ENCODE measurements around the gene NCAM2. TPM values are rescaled to one million over a fixed set of nuclear protein-coding genes. Genes with fewer than 3 reads are reported as not detected.

Gene NCAM2
- polyA plus RNA-seq, 1 donor from 2014 or later, result 9.8 TPM

DNA sequence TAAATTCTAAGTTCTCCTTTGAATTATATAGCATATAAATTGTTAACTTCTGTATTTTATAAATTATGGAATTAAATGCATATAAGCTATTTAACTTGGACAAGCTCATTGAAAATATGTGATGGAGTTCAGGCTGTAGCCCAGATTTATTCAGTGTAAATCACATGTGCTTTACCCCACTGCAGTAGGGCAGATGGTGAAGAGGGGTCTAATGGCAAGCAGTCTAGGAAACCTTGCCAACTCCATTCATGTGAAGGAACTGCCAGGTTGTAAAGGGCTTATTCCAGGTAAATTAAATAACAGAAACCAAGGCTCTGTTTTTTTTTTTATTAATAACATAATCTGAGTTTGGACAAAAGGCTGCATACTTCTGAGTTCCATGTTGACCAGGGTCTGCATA, 243.2 kb downstream of the NCAM2 start:
- H2AFZ ChIP-seq (ENCODE audit: low read depth, low read length), result no peak overlapping the region
- no peaks in the 10 kb centered on the region for H4K20me1 ChIP-seq (ENCODE audit: insufficient read depth)
- TF ChIP-seq EZH2 (IDR thresholded peaks at IDR 0.05; ENCODE audit: borderline replicate concordance, insufficient read depth, low read length, poor library complexity, severe bottlenecking) (no peak), POLR2AphosphoS5 (IDR thresholded peaks at IDR 0.05) (no peak), RAD21 (conservative IDR thresholded peaks at IDR 0.05) (no peak), REST (IDR thresholded peaks at IDR 0.05; ENCODE audit: borderline replicate concordance) (no peak), SMC3 (conservative IDR thresholded peaks at IDR 0.05; ENCODE audit: poor library complexity) (no peak), EP300 (conservative IDR thresholded peaks at IDR 0.05; ENCODE audit: poor library complexity, severe bottlenecking) (no peak), TAF1 (IDR thresholded peaks at IDR 0.05; ENCODE audit: low read depth) (no peak), CTCF (IDR thresholded peaks at IDR 0.05; ENCODE audit: poor library complexity, severe bottlenecking) (no peak), MXI1 (conservative IDR thresholded peaks at IDR 0.05; ENCODE audit: poor library complexity, severe bottlenecking) (no peak)
- no peaks in the 10 kb centered on the region for H3F3A ChIP-seq (ENCODE audit: insufficient read depth, low read length, poor library complexity, severe bottlenecking)
- H3K9ac ChIP-seq (ENCODE audit: low read length), result no peak overlapping the region
- H3K27ac ChIP-seq (ENCODE audit: low read length), result no peak overlapping the region
- no peaks in the 10 kb centered on the region for H3K36me3 ChIP-seq (ENCODE audit: insufficient read depth, low read length)
- no peaks in the 10 kb centered on the region for H3K27me3 ChIP-seq (ENCODE audit: insufficient read depth, low read depth, low read length)
- H3K9me2 ChIP-seq (ENCODE audit: insufficient read depth, low read length), result no peaks in the 10 kb centered on the region
- no peaks in the 10 kb centered on the region for H3K9me3 ChIP-seq (ENCODE audit: low read length)
- H3K79me2 ChIP-seq (replicated peaks; ENCODE audit: insufficient read depth, low read length), result no peaks in the 10 kb centered on the region
- H3K4me2 ChIP-seq (ENCODE audit: low read length), result no peak overlapping the region
- no peak overlapping the region for H3K4me3 ChIP-seq (ENCODE audit: low read length)

DNA sequence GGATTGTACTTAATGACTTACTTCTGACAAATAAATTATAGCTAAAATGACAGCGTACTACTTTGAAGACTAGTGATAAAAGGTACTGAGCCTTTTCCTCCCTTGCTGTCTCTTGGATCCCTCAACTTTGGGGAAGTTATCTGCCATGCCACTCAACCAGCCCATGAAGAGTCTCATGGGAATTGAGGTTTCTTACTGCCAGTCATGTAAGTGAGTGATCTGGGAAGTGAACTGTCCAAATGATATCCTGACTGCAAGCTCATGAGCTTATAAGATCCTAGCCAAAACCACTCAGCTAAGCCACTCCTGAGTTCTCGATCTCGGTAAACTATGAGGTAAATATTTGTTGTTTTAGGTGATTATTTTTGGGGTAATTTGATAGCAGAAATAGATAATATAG, 247.8 kb downstream of the NCAM2 start:
- H3K4me3 ChIP-seq (ENCODE audit: low read length), result no peak overlapping the region
- no peak overlapping the region for H3K27ac ChIP-seq (ENCODE audit: low read length)
- H3K36me3 ChIP-seq (ENCODE audit: insufficient read depth, low read length), result no peaks in the 10 kb centered on the region
- no peaks in the 10 kb centered on the region for H3K27me3 ChIP-seq (ENCODE audit: insufficient read depth, low read depth, low read length)
- H3K9me2 ChIP-seq (ENCODE audit: insufficient read depth, low read length), result no peaks in the 10 kb centered on the region
- no peaks in the 10 kb centered on the region for H3K9me3 ChIP-seq (ENCODE audit: low read length)
- no peaks in the 10 kb centered on the region for H3F3A ChIP-seq (ENCODE audit: insufficient read depth, low read length, poor library complexity, severe bottlenecking)
- H3K9ac ChIP-seq (ENCODE audit: low read length), result no peak overlapping the region
- H2AFZ ChIP-seq (ENCODE audit: low read depth, low read length), result no peak overlapping the region
- TF ChIP-seq MXI1 (conservative IDR thresholded peaks at IDR 0.05; ENCODE audit: poor library complexity, severe bottlenecking) (no peak), POLR2AphosphoS5 (IDR thresholded peaks at IDR 0.05) (no peak), RAD21 (conservative IDR thresholded peaks at IDR 0.05) (no peak), EZH2 (IDR thresholded peaks at IDR 0.05; ENCODE audit: borderline replicate concordance, insufficient read depth, low read length, poor library complexity, severe bottlenecking) (no peak), REST (IDR thresholded peaks at IDR 0.05; ENCODE audit: borderline replicate concordance) (no peak), CTCF (IDR thresholded peaks at IDR 0.05; ENCODE audit: poor library complexity, severe bottlenecking) (no peak), SMC3 (conservative IDR thresholded peaks at IDR 0.05; ENCODE audit: poor library complexity) (no peak), EP300 (conservative IDR thresholded peaks at IDR 0.05; ENCODE audit: poor library complexity, severe bottlenecking) (no peak), TAF1 (IDR thresholded peaks at IDR 0.05; ENCODE audit: low read depth) (no peak)
- H4K20me1 ChIP-seq (ENCODE audit: insufficient read depth), result no peaks in the 10 kb centered on the region
- H3K79me2 ChIP-seq (replicated peaks; ENCODE audit: insufficient read depth, low read length), result no peaks in the 10 kb centered on the region
- H3K4me2 ChIP-seq (ENCODE audit: low read length), result no peak overlapping the region
